HG03064 (cell line): ENCODE measurements around the gene SLC45A1.
"Not testable (repeated sequence)": the region's sequence is repeated elsewhere in the genome, so short reads cannot be mapped to it uniquely, and the experiment has no call there.

Experiments
- ATAC-seq: cut with Tn5 transposase; IDR thresholded peaks from one replicate; pipeline ENCODE4 v1.9.1; 2021; ENCODE audit warnings: low read depth; ENCODE audit not compliant: unreplicated experiment

Gene SLC45A1

DNA sequence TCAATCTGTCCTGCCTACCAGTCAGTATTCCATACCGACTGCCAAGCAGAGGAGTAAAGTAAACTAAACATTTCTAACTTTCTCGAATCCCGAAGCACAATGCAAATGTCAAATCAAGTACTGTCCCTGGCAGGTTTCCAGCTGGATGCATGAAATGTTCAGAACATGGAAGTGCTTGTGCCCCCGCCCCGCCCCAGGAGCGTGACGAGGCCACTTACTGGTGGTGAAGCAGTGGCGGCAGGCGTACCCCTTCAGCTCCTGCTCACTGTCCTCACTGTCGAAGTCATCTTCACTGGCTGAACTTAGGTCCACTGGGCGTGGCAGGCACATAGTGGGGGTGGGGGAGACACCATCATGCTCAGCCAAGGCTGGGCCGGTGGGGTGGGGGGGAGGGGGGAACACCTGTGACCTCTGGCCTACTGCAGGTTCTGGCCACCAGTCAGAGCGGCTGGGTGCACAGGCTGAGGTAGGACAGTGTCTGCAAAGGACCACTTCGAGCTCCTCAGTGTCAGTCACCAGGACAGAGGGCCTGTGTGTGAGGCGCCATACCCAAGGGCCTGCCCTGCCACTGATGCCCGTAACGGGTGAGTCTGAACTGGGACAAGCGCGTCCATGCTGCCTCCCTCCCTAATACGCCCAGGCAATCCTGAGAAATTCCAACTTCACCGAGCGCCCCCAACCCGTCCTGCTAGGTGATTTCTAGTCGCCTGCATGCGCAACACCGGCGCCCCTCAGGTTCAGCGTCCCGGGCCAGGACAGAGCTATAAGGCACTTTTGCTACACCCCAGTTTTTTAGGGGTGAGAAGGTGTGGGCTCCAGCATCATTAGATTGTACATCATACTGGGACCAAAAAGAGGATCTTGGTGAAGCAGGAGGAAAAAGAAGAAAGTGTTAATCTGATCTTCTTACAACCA lies 46.9 kb downstream of the SLC45A1 start:
- ATAC-seq: no peak

DNA sequence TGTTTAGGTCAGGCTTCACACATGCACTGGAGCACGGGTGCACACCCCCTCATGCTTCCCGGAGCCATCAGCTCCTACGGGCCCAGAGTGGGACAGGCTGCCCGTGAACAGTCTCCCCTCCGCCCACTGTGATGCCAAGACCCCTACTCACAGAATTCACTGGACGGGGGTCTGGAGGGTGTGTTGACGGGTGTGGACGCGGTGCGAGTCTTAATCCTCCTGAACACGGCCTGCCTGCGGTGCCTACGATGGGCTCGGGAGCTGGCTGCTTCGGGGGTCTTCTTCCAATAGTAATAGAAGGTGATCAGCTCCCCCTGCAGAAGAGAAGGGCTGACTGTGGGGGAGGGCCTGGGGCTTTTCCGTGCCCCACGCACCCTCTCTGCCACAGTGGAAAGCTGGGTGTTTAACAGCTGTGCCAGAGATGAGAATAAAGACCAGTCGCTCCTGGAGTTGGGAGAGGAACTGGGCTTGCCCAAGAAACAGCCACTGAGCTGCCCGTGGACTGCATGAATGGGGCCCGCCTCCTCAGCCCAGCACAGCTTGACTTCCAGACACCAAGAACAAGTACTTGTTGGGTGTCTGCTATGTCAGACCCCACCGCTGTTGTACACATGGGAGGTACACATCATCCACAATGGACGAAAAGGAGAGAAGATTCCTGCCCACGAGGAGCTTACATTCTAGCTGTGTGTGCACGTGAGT lies 47.9 kb downstream of the SLC45A1 start:
- no peak for ATAC-seq

GRCh38 chr1:8367571-8368194 lies 49.8 kb downstream of the SLC45A1 start:
- no peak for ATAC-seq

DNA sequence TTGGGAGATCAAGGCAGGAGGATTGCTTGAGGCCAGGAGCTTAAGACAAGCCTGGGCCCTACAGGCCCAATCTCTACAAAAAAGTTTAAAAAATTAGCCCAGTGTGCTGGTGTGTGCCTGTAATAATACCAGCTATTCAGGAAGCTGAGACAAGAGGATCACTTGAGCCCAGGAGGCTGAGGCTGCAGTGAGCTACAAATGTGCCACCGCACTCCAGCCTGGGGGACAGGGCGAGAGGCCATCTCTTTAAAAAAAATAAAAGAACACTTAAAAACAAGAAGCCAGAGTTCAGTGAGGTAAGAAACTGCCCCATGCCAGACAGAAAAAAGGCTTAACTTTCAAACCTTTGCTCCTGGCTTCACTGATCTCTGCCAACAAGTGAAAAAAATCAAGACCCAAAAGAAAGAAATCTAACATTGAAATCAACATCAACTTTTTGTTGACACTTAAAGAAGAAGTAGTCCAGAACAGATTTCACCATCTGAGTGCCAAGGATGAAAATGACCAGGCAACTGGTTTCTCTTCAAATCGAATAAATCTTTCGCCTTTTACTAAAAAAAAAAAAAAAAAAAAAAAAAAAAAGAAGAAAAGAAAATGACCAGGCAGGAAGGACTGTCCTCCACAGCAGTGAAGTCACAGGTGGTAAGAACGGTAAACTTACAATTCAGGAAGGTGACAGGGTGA lies 51.2 kb downstream of the SLC45A1 start:
- ATAC-seq: no peak

GRCh38 chr1:8370046-8370881 lies 52.4 kb downstream of the SLC45A1 start:
- ATAC-seq: no peak

- ATAC-seq: no peak
Measured at GRCh38 chr1:8370905-8371315, 53.0 kb downstream of the SLC45A1 start.

GRCh38 chr1:8371372-8371991 lies 53.6 kb downstream of the SLC45A1 start:
- ATAC-seq: no peak

DNA sequence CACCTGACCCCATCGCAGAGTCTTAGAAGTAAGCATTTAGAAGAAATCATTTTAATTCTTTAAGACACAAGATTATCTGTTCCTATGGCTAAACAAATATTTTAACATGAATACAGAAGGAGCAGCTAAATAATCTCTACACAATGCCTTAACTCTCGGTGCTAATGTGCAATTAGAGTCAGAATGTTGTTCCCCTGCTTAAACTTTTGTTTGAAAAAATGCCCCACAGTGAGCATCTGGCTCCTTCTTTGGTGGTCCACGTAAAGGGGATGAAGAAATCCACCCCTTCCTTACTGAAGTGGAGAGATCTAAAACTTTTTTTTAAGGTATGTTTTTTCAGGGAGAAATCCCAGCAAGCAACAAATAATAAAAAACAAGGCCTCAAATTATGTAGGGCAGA lies 55.2 kb downstream of the SLC45A1 start:
- ATAC-seq: no peak

- no peak for ATAC-seq
Measured at GRCh38 chr1:8373581-8374241, 55.8 kb downstream of the SLC45A1 start.

DNA sequence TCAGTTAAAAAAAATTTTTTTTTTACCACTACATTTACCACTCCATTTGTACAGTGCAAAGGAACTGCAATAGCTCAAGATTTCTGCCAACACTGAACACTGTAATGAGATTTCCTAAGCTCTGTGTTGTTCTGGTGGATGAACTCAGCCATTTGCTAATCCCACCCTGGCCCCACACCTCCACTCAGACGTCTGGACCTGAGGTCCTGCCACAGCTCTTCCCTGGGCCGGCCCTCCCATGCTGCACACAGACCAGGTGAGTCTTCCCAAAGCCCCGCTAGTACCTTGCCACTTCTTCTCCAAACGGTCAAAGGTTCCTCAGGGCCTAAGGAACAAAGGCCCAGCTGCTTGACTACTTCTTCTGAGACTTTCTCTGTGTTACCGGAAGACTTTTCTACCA lies 56.4 kb downstream of the SLC45A1 start:
- ATAC-seq: no peak

DNA sequence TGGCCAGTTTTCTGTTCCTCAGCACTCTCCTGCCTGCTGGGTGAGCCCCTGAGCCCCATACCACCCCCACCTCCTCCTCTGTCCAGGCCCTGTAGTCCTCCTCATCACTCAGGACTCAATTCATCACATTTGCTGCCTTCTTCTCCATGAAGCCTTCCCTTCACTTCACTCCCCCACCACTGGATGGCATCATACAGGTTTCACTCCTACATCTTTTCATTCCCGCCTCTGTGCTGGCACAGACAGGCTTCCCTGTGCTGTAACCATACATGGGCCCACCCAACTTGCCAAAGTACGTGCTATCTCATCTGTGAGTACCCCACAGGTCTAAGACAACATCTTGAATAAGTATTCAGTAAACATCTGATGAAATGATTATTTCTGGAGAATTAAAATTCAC lies 56.9 kb downstream of the SLC45A1 start:
- no peak for ATAC-seq

DNA sequence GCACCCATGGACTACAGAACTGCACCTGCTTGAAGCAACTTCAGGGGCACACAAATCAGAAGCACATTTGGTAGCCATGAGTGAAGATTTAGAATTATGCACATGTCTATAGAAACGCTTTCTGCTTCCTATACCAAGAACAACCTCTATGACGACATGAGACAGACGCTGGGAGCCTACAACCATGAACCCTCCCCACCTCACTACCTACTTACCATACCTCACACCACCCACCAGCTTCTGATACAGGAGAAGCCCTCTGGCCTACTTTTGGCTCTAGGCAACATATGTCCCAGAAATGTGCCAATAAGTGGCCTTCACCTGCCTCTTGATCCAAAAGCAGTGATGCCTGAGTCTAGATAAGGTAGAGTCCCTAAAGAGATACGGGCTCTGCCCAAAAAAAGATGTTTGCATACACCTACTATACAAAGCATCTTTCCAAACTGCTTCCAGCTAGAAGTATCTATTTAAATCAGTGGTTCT lies 58.5 kb downstream of the SLC45A1 start:
- no peak for ATAC-seq

- no peak for ATAC-seq
Measured at GRCh38 chr1:8377271-8377981, 59.5 kb downstream of the SLC45A1 start.

DNA sequence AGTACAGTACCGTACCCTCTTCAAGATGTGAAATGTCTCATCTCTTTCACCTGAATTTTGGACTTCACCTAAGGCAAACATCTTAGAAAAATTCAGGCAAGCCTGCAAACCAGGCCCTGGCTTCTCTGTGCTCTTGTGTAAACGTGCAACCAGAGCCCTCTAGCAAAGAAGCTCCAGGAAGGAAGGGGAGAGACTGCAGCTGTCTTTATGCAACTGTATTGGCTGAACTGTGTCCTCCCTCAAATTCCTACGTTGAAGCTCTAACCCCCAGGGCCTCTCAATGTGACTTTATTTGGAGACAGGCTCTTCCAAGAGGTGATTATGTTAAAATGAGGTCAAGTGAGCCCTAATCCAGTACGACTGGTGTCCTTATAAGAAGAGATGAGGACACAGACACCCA lies 60.3 kb downstream of the SLC45A1 start:
- no peak for ATAC-seq

DNA sequence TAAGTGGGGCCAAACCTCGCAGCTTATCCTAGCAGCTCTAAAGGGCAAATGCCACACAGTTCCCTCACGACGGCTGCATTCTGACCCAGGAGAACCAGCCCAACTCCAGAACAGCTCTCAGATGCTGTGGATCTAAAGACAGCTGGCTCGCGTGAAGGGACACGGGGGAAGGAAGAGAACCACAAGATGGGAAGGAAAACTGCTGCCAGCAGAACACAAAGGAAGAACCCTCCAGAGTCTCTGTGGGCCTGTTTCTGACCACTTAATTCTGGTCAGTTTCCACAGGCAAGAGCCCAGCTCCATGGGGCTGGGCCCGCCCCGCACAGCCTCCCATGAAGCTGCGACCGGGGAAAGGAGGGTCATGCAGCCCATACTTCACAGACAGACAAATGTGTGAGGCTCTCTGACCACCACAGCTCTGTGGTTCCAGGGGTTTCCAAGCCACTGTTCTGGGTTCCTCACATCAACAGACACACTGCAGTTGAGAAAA lies 61.1 kb downstream of the SLC45A1 start:
- ATAC-seq: no peak

DNA sequence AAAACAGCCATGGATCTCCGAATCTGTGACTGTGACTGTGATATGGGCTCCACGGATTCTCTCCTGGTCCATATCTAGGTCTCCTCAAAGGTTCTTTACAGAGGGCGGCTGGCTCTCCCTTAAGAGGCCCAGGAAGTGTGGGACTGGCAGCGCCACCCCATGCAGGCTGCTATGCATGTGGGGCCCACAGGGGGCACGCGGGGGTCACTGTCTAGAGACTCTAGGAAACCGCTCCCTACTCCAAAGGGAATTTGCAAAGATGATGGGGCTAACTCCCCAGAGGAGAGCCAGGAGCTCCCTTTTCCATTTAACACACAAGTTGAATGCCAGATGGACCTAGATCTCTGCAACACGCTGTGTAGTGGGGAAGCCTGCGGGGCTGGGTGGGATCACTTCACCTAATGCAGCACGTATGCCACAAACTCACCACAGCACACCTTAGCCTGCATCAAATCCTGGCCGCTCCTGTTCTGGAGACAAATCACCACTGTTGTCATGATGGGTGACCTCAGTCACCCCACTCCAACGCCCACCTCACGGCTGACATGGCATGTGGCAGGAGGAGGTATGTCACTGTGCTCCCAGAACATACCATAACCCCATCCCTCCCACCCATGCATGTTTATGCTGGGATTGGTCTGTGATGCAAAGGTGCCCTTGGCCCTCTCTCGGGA lies 61.7 kb downstream of the SLC45A1 start:
- ATAC-seq: no peak

DNA sequence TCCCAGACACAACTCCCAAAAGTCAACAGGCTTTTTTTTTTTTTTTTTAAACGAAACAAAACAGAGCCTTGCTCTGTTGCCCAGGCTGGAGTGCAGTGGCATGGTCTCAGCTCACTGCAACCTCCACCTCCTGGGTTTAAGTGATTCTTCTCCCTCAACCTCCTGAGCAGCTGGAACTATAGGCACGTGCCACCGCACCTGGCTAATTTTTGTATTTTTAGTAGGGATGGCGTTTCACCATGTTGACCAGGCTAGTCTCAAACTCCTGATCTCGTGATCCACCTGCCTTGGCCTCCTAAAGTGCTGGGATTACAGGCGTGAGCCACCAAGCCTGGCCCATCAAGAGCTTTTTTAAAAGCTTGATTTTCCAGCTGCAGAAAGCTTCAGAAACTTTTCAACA lies 62.4 kb downstream of the SLC45A1 start:
- not testable (repeated sequence) for ATAC-seq

DNA sequence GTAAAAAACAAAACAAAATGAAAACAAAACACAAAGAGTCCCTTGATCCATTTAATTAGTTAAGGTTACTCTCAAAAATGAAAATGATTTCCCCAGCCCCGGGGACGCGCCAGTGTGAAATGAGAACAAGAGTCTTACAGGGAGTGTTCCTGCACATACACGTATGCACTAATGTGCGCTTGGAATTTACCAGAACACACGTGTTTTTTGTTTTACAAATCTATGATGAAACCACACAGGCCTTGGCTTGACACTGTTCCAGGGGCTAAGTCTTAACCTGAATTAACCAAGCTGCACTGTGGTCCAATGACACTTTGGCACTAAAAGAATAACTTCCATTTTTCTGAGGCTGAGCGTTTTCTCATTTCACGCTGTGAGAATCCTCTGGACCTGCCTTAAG lies 63.7 kb downstream of the SLC45A1 start:
- ATAC-seq: no peak
